ENCODE results near the gene UPF3B. TPM values are rescaled to one million over a fixed set of nuclear protein-coding genes. Genes with fewer than 3 reads are reported as not detected.

UPF3B gene
- total and polyA plus RNA-seq, 10 of the 15 experiments (the other 5 are each of a cell fraction or from before 2014, with no cell fraction given) = 5.7 to 35.3 (median 22.1) TPM

DNA sequence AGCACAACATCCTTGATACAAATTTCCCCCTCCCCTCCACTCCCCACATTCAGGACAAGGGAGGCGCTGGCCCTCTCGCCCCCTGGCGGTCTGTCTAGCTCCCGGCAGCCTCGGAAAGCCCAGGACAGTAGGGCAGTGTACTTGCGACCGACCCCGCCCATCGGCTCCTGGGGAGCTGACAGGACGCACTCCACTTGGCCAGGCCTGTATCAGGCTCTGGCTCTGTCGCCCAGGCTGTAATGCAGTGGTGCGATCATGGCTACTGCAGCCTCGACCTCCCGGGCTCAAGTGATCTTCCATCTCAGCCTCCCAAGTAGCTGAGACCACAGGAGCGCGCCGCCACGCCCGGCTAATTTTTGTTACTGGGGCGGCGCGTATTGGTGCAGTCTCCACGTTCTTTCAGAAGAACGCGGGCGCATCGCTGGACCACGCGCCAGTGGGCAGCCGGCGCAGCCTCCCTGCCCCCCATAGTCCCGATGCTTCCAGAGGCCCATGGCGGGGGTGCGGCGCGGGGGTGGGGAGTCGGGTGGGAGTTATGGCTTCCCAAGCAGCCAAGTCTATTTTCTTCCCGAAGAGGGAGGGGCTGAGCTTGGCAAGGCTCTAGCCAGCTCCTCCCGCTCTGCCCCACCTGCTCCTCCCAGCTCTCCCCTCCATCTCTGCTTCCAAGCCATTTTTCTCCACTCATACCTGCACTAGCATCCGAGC, 35.1 kb upstream of the UPF3B start:
- Histone ChIP-seq H3K27me3 (replicated peaks in 1 of 2; ENCODE audit: control insufficient read depth in 2 of 2, insufficient read depth in 2 of 2, low read length in 1 of 2) (no peaks in the 10 kb centered on the region), H2AFZ (ENCODE audit: control insufficient read depth, low read depth, low read length) (peak overlapping the region; percentile 29; the same call in 1 of the 2 replicates), H3K79me2 (ENCODE audit: control insufficient read depth, insufficient read depth, low read length) (no peaks in the 10 kb centered on the region), H3K4me2 (ENCODE audit: control insufficient read depth, insufficient read depth) (peak overlapping the region; percentile 71), H3K27ac (ENCODE audit: control insufficient read depth, insufficient read depth) (no peak overlapping the region), H3K9ac (ENCODE audit: control insufficient read depth, insufficient read depth, low read length) (no peak overlapping the region), H3K4me3 (peak overlapping the region; percentile 41; the same call in 1 of the 2 replicates), H4K20me1 (ENCODE audit: control insufficient read depth, insufficient read depth) (no peaks in the 10 kb centered on the region), H3K9me3 (replicated peaks; ENCODE audit: control insufficient read depth, insufficient read depth, low read length) (no peaks in the 10 kb centered on the region), H3K4me1 (ENCODE audit: control insufficient read depth, insufficient read depth, low read length) (no peaks in the 10 kb centered on the region), H3K36me3 (ENCODE audit: control insufficient read depth in 2 of 2, insufficient read depth in 2 of 2, low read length in 1 of 2) (no peaks in the 10 kb centered on the region)
- RAD21 ChIA-PET (ENCODE audit: unreplicated experiment) = interaction anchor here (1.1 to 1.5 kb wide), 4 partner anchors 9 to 278 kb away, joined by 3 to 4 read pairs (median 3); partner anchors contain the start of gene RPL39
- 37% methylated on average over 38 of the region's 40 CpGs for WGBS (ENCODE audit: insufficient coverage, insufficient replicate concordance, low lambda C conversion rate, missing lambda C conversion rate)
- CTCF ChIA-PET = interaction anchor here (0.8 to 1.4 kb wide), 9 partner anchors 9 to 372 kb away, joined by 3 to 7 read pairs (median 5); partner anchors contain the start of gene RPL39
- in situ Hi-C loops (cut with MboI) = no loop called here
- intact Hi-C loops (cut with micrococcal nuclease; ENCODE audit: unreplicated experiment) = loop anchor here (10.0 kb wide), 1 partner anchor 403 kb away; no protein-coding TSS in a partner anchor
- no peak for DNase-seq (ENCODE audit: low read depth, low spot score)
- SMC1A ChIA-PET (ENCODE audit: uncharacterized antibody, unreplicated experiment) = interaction anchor here (0.7 to 1.3 kb wide), 3 partner anchors 17 to 159 kb away, joined by 3 to 4 read pairs (median 3); partner anchors contain the start of genes NDUFA1 and RNF113A
- no peak for TF ChIP-seq ZZZ3 (IDR thresholded peaks at IDR 0.05; ENCODE audit: control insufficient read depth, insufficient read length, low read depth)
- 0 out of 2 replicates have a peak, but pooled peaks have one; percentile 19 for TF ChIP-seq SMC3 (IDR thresholded peaks at IDR 0.05; ENCODE audit: borderline replicate concordance, low read length)
- TF ChIP-seq, protein P1, sequence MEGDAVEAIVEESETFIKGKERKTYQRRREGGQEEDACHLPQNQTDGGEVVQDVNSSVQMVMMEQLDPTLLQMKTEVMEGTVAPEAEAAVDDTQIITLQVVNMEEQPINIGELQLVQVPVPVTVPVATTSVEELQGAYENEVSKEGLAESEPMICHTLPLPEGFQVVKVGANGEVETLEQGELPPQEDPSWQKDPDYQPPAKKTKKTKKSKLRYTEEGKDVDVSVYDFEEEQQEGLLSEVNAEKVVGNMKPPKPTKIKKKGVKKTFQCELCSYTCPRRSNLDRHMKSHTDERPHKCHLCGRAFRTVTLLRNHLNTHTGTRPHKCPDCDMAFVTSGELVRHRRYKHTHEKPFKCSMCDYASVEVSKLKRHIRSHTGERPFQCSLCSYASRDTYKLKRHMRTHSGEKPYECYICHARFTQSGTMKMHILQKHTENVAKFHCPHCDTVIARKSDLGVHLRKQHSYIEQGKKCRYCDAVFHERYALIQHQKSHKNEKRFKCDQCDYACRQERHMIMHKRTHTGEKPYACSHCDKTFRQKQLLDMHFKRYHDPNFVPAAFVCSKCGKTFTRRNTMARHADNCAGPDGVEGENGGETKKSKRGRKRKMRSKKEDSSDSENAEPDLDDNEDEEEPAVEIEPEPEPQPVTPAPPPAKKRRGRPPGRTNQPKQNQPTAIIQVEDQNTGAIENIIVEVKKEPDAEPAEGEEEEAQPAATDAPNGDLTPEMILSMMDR (IDR thresholded peaks at IDR 0.05 in 2 of 3, conservative IDR thresholded peaks at IDR 0.05 in 1 of 3; ENCODE audit: control insufficient read depth in 2 of 3, extremely low read depth in 1 of 3, insufficient read depth in 1 of 3, low read depth in 3 of 3, low read length in 3 of 3) = peak; percentile 52 to 73 (median 52)
- ATAC-seq = peak; percentile 99
- no peak for FAIRE-seq
- no TSS peak for BruUV-seq (replicated peaks)
- POLR2A ChIA-PET = interaction anchor here (0.8 to 1.1 kb wide), 2 partner anchors 11 to 97 kb away, joined by 3 to 4 read pairs; partner anchors contain the start of gene RPL39
